ENCODE data around the gene SLX4IP. TPM values are rescaled to one million over a fixed set of nuclear protein-coding genes. Genes with fewer than 3 reads are reported as not detected.

Gene SLX4IP
- total and polyA plus RNA-seq, 2 of the 13 experiments (the other 11 are each of a cell fraction or from before 2014, with no cell fraction given), result 3.6 to 7.3 TPM

GRCh38 chr20:10463622-10464021 lies 28.5 kb downstream of the SLX4IP start (continued):
- TF ChIP-seq, protein P1, sequence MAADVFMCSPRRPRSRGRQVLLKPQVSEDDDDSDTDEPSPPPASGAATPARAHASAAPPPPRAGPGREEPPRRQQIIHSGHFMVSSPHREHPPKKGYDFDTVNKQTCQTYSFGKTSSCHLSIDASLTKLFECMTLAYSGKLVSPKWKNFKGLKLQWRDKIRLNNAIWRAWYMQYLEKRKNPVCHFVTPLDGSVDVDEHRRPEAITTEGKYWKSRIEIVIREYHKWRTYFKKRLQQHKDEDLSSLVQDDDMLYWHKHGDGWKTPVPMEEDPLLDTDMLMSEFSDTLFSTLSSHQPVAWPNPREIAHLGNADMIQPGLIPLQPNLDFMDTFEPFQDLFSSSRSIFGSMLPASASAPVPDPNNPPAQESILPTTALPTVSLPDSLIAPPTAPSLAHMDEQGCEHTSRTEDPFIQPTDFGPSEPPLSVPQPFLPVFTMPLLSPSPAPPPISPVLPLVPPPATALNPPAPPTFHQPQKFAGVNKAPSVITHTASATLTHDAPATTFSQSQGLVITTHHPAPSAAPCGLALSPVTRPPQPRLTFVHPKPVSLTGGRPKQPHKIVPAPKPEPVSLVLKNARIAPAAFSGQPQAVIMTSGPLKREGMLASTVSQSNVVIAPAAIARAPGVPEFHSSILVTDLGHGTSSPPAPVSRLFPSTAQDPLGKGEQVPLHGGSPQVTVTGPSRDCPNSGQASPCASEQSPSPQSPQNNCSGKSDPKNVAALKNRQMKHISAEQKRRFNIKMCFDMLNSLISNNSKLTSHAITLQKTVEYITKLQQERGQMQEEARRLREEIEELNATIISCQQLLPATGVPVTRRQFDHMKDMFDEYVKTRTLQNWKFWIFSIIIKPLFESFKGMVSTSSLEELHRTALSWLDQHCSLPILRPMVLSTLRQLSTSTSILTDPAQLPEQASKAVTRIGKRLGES (CRISPR knock-in tag; IDR thresholded peaks at IDR 0.05; ENCODE audit: borderline replicate concordance), result no peak
- TF ChIP-seq ZNF24 (IDR thresholded peaks at IDR 0.05) (no peak), GATAD2A (CRISPR knock-in tag; IDR thresholded peaks at IDR 0.05) (peak; percentile 74; the same call in 1 of the 2 replicates), MIER3 (CRISPR knock-in tag; IDR thresholded peaks at IDR 0.05; ENCODE audit: borderline replicate concordance) (0 out of 2 replicates have a peak, but pooled peaks have one; percentile 28), ZFP41 (CRISPR knock-in tag; IDR thresholded peaks at IDR 0.05; ENCODE audit: borderline replicate concordance) (no peak), ELK4 (CRISPR knock-in tag; IDR thresholded peaks at IDR 0.05; ENCODE audit: borderline replicate concordance) (no peak), ZNF484 (CRISPR knock-in tag; IDR thresholded peaks at IDR 0.05; ENCODE audit: borderline replicate concordance, low read depth) (no peak), ZBTB44 (CRISPR knock-in tag; IDR thresholded peaks at IDR 0.05) (no peak), TP53 (CRISPR knock-in tag; conservative IDR thresholded peaks at IDR 0.05) (no peak), ZNF33B (CRISPR knock-in tag; IDR thresholded peaks at IDR 0.05) (no peak), ZBTB8A (CRISPR knock-in tag; IDR thresholded peaks at IDR 0.05; ENCODE audit: borderline replicate concordance, low read depth) (no peak), SUZ12 (IDR thresholded peaks at IDR 0.05; ENCODE audit: low read depth, low read length) (no peak), MZF1 (CRISPR knock-in tag; IDR thresholded peaks at IDR 0.05; ENCODE audit: borderline replicate concordance) (no peak), ZNF713 (CRISPR knock-in tag; IDR thresholded peaks at IDR 0.05) (no peak), HOXD1 (CRISPR knock-in tag; IDR thresholded peaks at IDR 0.05) (no peak), IRF2 (CRISPR knock-in tag; IDR thresholded peaks at IDR 0.05) (no peak; the same call in 1 of the 2 replicates), ZFP90 (CRISPR knock-in tag; IDR thresholded peaks at IDR 0.05; ENCODE audit: borderline replicate concordance) (0 out of 2 replicates have a peak, but pooled peaks have one; percentile 28), ZNF296 (CRISPR knock-in tag; conservative IDR thresholded peaks at IDR 0.05) (no peak), HMG20B (CRISPR knock-in tag; conservative IDR thresholded peaks at IDR 0.05) (no peak)
- TF ChIP-seq, protein P2, sequence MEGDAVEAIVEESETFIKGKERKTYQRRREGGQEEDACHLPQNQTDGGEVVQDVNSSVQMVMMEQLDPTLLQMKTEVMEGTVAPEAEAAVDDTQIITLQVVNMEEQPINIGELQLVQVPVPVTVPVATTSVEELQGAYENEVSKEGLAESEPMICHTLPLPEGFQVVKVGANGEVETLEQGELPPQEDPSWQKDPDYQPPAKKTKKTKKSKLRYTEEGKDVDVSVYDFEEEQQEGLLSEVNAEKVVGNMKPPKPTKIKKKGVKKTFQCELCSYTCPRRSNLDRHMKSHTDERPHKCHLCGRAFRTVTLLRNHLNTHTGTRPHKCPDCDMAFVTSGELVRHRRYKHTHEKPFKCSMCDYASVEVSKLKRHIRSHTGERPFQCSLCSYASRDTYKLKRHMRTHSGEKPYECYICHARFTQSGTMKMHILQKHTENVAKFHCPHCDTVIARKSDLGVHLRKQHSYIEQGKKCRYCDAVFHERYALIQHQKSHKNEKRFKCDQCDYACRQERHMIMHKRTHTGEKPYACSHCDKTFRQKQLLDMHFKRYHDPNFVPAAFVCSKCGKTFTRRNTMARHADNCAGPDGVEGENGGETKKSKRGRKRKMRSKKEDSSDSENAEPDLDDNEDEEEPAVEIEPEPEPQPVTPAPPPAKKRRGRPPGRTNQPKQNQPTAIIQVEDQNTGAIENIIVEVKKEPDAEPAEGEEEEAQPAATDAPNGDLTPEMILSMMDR (CRISPR knock-in tag; IDR thresholded peaks at IDR 0.05), result no peak
- TF ChIP-seq, protein P3, sequence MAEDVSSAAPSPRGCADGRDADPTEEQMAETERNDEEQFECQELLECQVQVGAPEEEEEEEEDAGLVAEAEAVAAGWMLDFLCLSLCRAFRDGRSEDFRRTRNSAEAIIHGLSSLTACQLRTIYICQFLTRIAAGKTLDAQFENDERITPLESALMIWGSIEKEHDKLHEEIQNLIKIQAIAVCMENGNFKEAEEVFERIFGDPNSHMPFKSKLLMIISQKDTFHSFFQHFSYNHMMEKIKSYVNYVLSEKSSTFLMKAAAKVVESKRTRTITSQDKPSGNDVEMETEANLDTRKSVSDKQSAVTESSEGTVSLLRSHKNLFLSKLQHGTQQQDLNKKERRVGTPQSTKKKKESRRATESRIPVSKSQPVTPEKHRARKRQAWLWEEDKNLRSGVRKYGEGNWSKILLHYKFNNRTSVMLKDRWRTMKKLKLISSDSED (CRISPR knock-in tag; IDR thresholded peaks at IDR 0.05), result no peak
- TF ChIP-seq, protein P4, sequence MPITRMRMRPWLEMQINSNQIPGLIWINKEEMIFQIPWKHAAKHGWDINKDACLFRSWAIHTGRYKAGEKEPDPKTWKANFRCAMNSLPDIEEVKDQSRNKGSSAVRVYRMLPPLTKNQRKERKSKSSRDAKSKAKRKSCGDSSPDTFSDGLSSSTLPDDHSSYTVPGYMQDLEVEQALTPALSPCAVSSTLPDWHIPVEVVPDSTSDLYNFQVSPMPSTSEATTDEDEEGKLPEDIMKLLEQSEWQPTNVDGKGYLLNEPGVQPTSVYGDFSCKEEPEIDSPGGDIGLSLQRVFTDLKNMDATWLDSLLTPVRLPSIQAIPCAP (CRISPR knock-in tag; IDR thresholded peaks at IDR 0.05; ENCODE audit: low read depth), result no peak
